CD4-positive, alpha-beta T cell treated with Interleukin-2 at 100 ng/mL for 4 hours (primary cell): ENCODE measurements around the gene TEKT5.

Source experiments
- DNase-seq: peaks from one replicate; pipeline ENCODE4 v3.0.0-alpha.2; 2020; ENCODE audit warnings: low spot score

The TEKT5 gene

DNA sequence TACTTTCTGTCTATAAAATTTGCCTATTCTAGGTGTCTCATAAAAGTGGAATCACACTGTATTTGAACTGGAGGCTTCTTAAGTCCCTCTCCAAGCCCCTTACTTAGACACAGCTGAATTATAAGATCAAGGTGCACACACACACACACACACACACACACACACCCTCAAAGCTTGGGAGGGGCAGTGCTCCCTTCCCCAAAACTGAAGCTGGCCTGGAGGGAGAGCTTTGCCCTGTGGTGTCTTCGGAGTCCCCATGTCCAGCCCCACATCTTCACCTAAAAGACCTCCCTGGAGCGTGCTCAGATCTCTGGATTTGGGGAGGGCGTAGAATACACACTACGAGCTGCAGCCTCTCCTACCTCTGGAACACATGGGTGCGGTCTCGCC, 115.2 kb downstream of the TEKT5 start:
- no peak for DNase-seq

DNA sequence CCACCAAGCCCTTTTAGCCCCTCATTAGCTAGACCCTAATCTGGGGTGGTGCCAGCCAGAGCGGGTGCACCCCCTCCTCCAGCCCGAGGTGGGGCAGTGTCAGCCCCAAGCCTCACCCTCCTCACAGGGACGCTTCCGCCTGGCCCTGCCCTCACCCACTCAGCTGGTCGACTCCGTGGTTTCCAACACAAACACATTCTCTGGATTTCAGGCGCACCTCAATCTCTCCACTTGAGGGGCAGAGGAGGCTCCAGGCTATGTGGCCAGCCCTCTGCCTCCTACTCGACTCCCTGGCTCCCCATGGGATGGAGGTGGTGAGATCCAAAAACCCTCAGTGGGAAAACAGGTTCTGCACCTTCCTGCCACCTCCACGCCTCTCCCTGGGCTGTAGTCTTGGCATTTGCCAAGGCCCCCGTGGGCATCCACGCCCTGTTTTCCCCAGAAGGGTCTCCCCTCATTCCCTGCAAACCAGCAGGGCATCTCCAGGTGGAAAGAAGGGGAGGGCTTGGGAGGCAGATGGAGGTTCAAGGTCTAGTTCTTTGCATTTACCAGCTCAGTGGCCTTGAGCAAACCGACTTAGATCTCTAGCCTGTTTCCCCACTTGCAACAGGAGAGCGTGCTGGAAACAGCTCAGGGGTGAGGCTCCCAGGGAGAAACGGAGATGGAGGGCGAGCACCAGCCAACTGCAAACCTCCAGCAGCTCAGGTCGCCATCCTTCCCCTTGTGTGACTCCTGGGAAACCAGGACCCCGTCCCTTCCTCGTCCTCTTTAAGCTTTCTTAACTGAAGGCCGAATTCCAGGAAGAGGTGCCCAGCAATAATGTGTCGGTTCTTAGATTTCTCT, 116.0 kb downstream of the TEKT5 start:
- no peak for DNase-seq
